Ishikawa (cell line): ENCODE results near the gene VWA3B.

Source experiments
- EGR1 ChIP-seq: IDR thresholded peaks from 2 replicates; pipeline ENCODE4 v1.6.1; 2012
- EP300 ChIP-seq: IDR thresholded peaks from 2 replicates; pipeline ENCODE4 v1.6.1; 2012; ENCODE audit warnings: borderline replicate concordance
- TAF1 ChIP-seq: IDR thresholded peaks from 2 replicates; pipeline ENCODE4 v1.6.1; 2012; ENCODE audit warnings: low read depth, mild to moderate bottlenecking
- TF ChIP-seq, protein P1 (sequence below): IDR thresholded peaks from 2 replicates; pipeline ENCODE4 v1.6.1; 2012

DNA sequence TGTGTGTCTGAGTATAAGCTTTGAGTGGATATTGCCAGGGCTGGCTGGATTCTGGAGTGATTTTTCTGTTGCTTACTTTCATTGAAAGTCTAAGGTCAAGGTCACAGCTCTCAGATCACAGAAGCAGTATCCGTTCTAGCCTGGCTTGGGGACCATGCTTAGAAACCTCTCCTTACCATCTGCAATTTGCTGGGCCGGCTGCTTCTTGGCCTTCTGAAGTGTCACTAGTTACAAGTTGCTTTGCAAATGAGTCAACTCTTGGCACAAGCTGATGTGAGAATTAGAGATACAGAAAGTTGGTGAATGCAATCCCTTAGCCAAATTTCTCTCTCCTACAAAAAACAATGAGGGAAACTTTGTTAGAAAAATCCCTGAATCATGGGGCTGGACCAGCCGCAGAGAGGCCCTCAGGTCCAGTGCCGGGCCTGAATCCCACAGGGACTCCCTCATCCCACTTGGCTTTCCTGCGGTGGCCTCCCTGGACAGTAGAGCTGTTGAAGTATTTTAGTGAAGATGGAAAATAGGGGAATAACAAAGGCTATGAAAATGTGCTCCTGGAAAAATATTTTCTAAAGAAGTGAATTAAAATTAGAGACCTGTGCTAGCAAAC lies 166.6 kb downstream of the VWA3B start:
- TF ChIP-seq, protein P1, sequence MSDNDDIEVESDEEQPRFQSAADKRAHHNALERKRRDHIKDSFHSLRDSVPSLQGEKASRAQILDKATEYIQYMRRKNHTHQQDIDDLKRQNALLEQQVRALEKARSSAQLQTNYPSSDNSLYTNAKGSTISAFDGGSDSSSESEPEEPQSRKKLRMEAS, result no peak
- TF ChIP-seq EP300, result no peak
- TF ChIP-seq EGR1, result no peak
- TF ChIP-seq TAF1, result no peak
